NCI-H2081 (cell line): ENCODE results near the gene SEMA6C.
"Not testable (repeated sequence)": the region's sequence is repeated elsewhere in the genome, so short reads cannot be mapped to it uniquely, and the experiment has no call there.

Source experiments
- DNase-seq, 2 experiments: peaks; one replicate each; lab custom pipeline; 2025; lab: John Stamatoyannopoulos, UW

The SEMA6C gene

GRCh38 chr1:151128800-151129199 lies 17.6 kb downstream of the SEMA6C start:
- no peak for DNase-seq

- no peak for DNase-seq
These were observed 21.5 kb downstream of the SEMA6C start for GRCh38 chr1:151124763-151125403.

- no peak for DNase-seq
These were observed 32.6 kb downstream of the SEMA6C start for GRCh38 chr1:151113877-151114276.

GRCh38 chr1:151108331-151108730 lies 38.1 kb downstream of the SEMA6C start:
- DNase-seq, result no peak

GRCh38 chr1:151106894-151107293 lies 39.5 kb downstream of the SEMA6C start:
- DNase-seq, result no peak

- no peak for DNase-seq
These were observed 41.8 kb downstream of the SEMA6C start for GRCh38 chr1:151104630-151105029.

GRCh38 chr1:151098126-151098525 lies 48.3 kb downstream of the SEMA6C start:
- DNase-seq, result no peak

- not testable (repeated sequence) for DNase-seq
These were observed 49.0 kb downstream of the SEMA6C start for GRCh38 chr1:151097426-151097825.

- peak in 1 of 2 experiments; percentile 19 for DNase-seq
These were observed 60.4 kb downstream of the SEMA6C start for GRCh38 chr1:151085953-151086559.
